Body of pancreas (tissue), 4 donors: ENCODE measurements around the gene TOP1.

ENCODE experiments used
- POLR2A ChIP-seq, 3 donors: fragments of 450-650 bp; IDR thresholded peaks; one replicate each; pipeline ENCODE4 v1.6.1; 2016; ENCODE audit warnings: antibody characterized with exemption in 3 of 3, mild to moderate bottlenecking in 2 of 3
- TF ChIP-seq, protein P1 (sequence below), 7 experiments: fragments of 450-650 bp in 4 of 7; fragments of 200-600 bp in 3 of 7; sonication (generic) in 3 of 7; IDR thresholded peaks; one replicate each; pipeline ENCODE4 v1.5.1; 2016 to 2019; ENCODE audit warnings: antibody characterized with exemption in 7 of 7

DNA sequence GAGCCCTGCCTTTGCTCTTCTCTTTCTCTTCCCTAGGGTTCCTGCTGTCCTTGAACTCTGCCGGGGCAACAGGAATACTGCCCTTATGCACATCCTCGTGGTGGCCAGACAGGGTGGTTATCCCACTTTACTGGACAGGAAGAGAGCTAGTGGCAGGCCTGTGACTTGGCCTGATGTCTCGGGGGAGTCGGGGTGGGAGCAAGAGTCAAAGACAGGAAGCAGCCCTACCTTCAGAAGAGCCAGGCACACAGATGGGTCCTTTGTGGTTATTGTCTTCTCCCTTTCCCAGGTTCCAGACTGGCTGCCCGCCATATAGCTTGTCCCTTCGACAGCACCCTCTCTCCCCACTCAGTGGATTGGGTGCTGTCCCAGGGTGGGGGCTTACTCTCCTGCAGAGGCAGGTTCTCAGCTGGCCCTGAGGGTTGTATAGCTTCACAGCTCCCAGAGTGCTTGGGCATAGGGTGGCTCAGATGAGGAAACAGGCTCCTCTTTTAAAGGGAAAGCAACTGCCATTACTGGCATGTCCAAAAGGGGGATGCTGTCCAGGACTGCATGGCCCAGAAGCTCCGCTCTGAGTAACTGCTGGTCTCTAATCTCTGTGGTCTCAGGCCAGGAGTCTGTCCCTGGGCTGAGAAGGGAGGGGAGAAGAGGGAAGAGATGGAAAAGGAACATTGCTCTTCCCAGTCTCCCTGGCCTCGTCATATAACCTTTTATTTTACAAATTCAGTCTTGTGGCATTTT is 126.0 kb downstream of the TOP1 start:
- TF ChIP-seq, protein P1, sequence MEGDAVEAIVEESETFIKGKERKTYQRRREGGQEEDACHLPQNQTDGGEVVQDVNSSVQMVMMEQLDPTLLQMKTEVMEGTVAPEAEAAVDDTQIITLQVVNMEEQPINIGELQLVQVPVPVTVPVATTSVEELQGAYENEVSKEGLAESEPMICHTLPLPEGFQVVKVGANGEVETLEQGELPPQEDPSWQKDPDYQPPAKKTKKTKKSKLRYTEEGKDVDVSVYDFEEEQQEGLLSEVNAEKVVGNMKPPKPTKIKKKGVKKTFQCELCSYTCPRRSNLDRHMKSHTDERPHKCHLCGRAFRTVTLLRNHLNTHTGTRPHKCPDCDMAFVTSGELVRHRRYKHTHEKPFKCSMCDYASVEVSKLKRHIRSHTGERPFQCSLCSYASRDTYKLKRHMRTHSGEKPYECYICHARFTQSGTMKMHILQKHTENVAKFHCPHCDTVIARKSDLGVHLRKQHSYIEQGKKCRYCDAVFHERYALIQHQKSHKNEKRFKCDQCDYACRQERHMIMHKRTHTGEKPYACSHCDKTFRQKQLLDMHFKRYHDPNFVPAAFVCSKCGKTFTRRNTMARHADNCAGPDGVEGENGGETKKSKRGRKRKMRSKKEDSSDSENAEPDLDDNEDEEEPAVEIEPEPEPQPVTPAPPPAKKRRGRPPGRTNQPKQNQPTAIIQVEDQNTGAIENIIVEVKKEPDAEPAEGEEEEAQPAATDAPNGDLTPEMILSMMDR (IDR thresholded peaks at IDR 0.05): no peak
- TF ChIP-seq POLR2A (IDR thresholded peaks at IDR 0.05): no peak
